Measurements from ENCODE around the gene CALCOCO1.
A peak's percentile ranks its signal among the peaks of the same experiment; 100 is the strongest.
"Not testable (repeated sequence)": the region's sequence is repeated elsewhere in the genome, so short reads cannot be mapped to it uniquely, and the experiment has no call there.

The CALCOCO1 gene

GRCh38 chr12:53698948-53699677 is 28.1 kb downstream of the CALCOCO1 start:
- no peak for DNase-seq (ENCODE audit: low spot score)

- no peak for DNase-seq (ENCODE audit: low spot score)
Measured at GRCh38 chr12:53696655-53697331, 30.5 kb downstream of the CALCOCO1 start.

GRCh38 chr12:53696285-53696654 is 31.0 kb downstream of the CALCOCO1 start:
- peak; percentile 88 for DNase-seq (ENCODE audit: low spot score)

GRCh38 chr12:53695152-53696145 is 31.8 kb downstream of the CALCOCO1 start:
- DNase-seq (ENCODE audit: low spot score) = peak; percentile 80

- no peak for DNase-seq (ENCODE audit: low spot score)
Measured at GRCh38 chr12:53694756-53695151, 32.5 kb downstream of the CALCOCO1 start.

GRCh38 chr12:53688134-53688533 is 39.1 kb downstream of the CALCOCO1 start:
- DNase-seq (ENCODE audit: low spot score) = no peak

- no peak for DNase-seq (ENCODE audit: low spot score)
Measured at GRCh38 chr12:53686436-53686835, 40.8 kb downstream of the CALCOCO1 start.

GRCh38 chr12:53684654-53685220 is 42.5 kb downstream of the CALCOCO1 start:
- no peak for DNase-seq (ENCODE audit: low spot score)

GRCh38 chr12:53683983-53684382 is 43.3 kb downstream of the CALCOCO1 start:
- DNase-seq (ENCODE audit: low spot score) = no peak

GRCh38 chr12:53683494-53683893 is 43.8 kb downstream of the CALCOCO1 start:
- DNase-seq (ENCODE audit: low spot score) = no peak

GRCh38 chr12:53680061-53680460 is 47.2 kb downstream of the CALCOCO1 start:
- DNase-seq (ENCODE audit: low spot score) = not testable (repeated sequence)

- DNase-seq (ENCODE audit: low spot score) = no peak
Measured at GRCh38 chr12:53677800-53678148, 49.5 kb downstream of the CALCOCO1 start.

GRCh38 chr12:53677016-53677799 is 50.0 kb downstream of the CALCOCO1 start:
- peak; percentile 22 for DNase-seq (ENCODE audit: low spot score)

GRCh38 chr12:53676656-53677015 is 50.6 kb downstream of the CALCOCO1 start:
- DNase-seq (ENCODE audit: low spot score) = peak; percentile 25

GRCh38 chr12:53675701-53676607 is 51.3 kb downstream of the CALCOCO1 start, which contains the start of gene ATP5MC2:
TSS of gene ATP5MC2 (minus strand) at chr12:53676083. CDS start at chr12:53672614, 3,469 bp downstream.
- peak; percentile 99 for DNase-seq (ENCODE audit: low spot score)

- no peak for DNase-seq (ENCODE audit: low spot score)
Measured at GRCh38 chr12:53674977-53675700, 52.1 kb downstream of the CALCOCO1 start.

GRCh38 chr12:53670971-53671370 is 56.3 kb downstream of the CALCOCO1 start:
- no peak for DNase-seq (ENCODE audit: low spot score)

- no peak for DNase-seq (ENCODE audit: low spot score)
Measured at GRCh38 chr12:53670308-53670707, 56.9 kb downstream of the CALCOCO1 start.

GRCh38 chr12:53667080-53667479 is 60.2 kb downstream of the CALCOCO1 start:
- DNase-seq (ENCODE audit: low spot score) = no peak

- DNase-seq (ENCODE audit: low spot score) = no peak
Measured at GRCh38 chr12:53664936-53665335, 62.3 kb downstream of the CALCOCO1 start.
